Right lobe of liver (tissue), 6 donors: Measurements from ENCODE around the gene C1RL. TPM values are rescaled to one million over a fixed set of nuclear protein-coding genes. Genes with fewer than 3 reads are reported as not detected.

ENCODE experiments used
- ATAC-seq, 4 donors: fragments of 200-7000 bp; cut with Tn5 transposase; one replicate each; pipeline ENCODE4 v1.9.1; 2020; ENCODE audit warnings: mild to moderate bottlenecking in 4 of 4, moderate library complexity in 4 of 4
- DNase-seq, 3 donors: peaks; one replicate each; pipeline ENCODE4 v3.0.0-alpha.2; 2020
- H3K27ac ChIP-seq, 3 donors: fragments of 200-600 bp; one replicate each; pipeline ENCODE4 v1.8.0; 2022
- H3K27me3 ChIP-seq, 2 donors: fragments of 200-600 bp; one replicate each; pipeline ENCODE4 v1.8.0; 2022
- H3K36me3 ChIP-seq, 4 donors: fragments of 200-600 bp; sonication (generic) in 1 of 4; one replicate each; pipeline versions ENCODE4 v1.5.1 to v1.8.0; 2017 to 2022; ENCODE audit warnings: control low read depth in 1 of 4
- H3K4me1 ChIP-seq, 4 donors: fragments of 200-600 bp; sonication (generic) in 1 of 4; one replicate each; pipeline versions ENCODE4 v1.5.1 to v1.8.0; 2017 to 2022; ENCODE audit warnings: control low read depth in 1 of 4
- H3K4me3 ChIP-seq, 3 donors: fragments of 200-600 bp; one replicate each; pipeline ENCODE4 v1.8.0; 2022
- H3K9me3 ChIP-seq, 4 donors: fragments of 200-600 bp; sonication (generic) in 1 of 4; one replicate each; pipeline versions ENCODE4 v1.5.1 to v1.8.0; 2017 to 2022; ENCODE audit warnings: control low read depth in 1 of 4
- POLR2A ChIP-seq: fragments of 450-650 bp; IDR thresholded peaks from one replicate; pipeline ENCODE4 v1.6.1; 2017; ENCODE audit warnings: antibody characterized with exemption, mild to moderate bottlenecking
- WGBS: methylation state at CpG from one replicate; pipeline ENCODE4 v1.1.6; 2018; ENCODE audit warnings: low coverage, low lambda C conversion rate; ENCODE audit not compliant: insufficient coverage; ENCODE audit errors: missing lambda C conversion rate; 5-methylcytosine and 5-hydroxymethylcytosine counted together
- intact Hi-C, 2 donors: fragments of 100-400 bp; cut with DNase I; formaldehyde crosslinking; loops; one replicate each; pipeline versions ENCODE4 v1.11.2 to v1.14.1; 2022
- long read RNA-seq: library from polyadenylated mRNA; unstranded; transcript quantifications from one replicate; pipeline ENCODE4 v2.0.0, GENCODE V29; 2019
- total RNA-seq, 6 experiments: library from RNA; depleted of rRNA in 2 of 6; stranded (reverse); fragments of >200 nt in 2 of 6; fragmentation: NEBNext Ultra II Directional in 3 of 6; extraction: Animal tissue kit (Norgen Biotek cat#: 25700) in 3 of 6; gene quantifications; one replicate each; pipeline versions ENCODE4 v1.1.0 to v1.2.4, GENCODE V29; 2016 to 2023
- TF ChIP-seq, protein P1 (sequence below), 4 donors: fragments of 200-600 bp in 3 of 4; fragments of 450-650 bp in 1 of 4; IDR thresholded peaks; one replicate each; pipeline versions ENCODE4 v1.5.1 to v1.8.0; 2016 to 2022; ENCODE audit warnings: antibody characterized with exemption in 4 of 4, mild to moderate bottlenecking in 2 of 4
- donor health status: DM: no; HTN: yes; CAD: no.
- donor health status: DM: no; HTN: no; CAD: no.
- donor health status: DM: no; HTN: no; CAD: no.
- donor health status: DM: no; HTN: yes; CAD: no.
- donor health status: DM: no; HTN: yes; CAD: no.

The C1RL gene, protein sequence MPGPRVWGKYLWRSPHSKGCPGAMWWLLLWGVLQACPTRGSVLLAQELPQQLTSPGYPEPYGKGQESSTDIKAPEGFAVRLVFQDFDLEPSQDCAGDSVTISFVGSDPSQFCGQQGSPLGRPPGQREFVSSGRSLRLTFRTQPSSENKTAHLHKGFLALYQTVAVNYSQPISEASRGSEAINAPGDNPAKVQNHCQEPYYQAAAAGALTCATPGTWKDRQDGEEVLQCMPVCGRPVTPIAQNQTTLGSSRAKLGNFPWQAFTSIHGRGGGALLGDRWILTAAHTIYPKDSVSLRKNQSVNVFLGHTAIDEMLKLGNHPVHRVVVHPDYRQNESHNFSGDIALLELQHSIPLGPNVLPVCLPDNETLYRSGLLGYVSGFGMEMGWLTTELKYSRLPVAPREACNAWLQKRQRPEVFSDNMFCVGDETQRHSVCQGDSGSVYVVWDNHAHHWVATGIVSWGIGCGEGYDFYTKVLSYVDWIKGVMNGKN
- 100 to 1,000 TPM; 202 to 236 (median 216) TPM for total RNA-seq
- long read RNA-seq, partial matches to known transcripts, result 0 of 10 reads
- long read RNA-seq, other reads (novel, unspliced or antisense), result 6 of 10 reads

DNA sequence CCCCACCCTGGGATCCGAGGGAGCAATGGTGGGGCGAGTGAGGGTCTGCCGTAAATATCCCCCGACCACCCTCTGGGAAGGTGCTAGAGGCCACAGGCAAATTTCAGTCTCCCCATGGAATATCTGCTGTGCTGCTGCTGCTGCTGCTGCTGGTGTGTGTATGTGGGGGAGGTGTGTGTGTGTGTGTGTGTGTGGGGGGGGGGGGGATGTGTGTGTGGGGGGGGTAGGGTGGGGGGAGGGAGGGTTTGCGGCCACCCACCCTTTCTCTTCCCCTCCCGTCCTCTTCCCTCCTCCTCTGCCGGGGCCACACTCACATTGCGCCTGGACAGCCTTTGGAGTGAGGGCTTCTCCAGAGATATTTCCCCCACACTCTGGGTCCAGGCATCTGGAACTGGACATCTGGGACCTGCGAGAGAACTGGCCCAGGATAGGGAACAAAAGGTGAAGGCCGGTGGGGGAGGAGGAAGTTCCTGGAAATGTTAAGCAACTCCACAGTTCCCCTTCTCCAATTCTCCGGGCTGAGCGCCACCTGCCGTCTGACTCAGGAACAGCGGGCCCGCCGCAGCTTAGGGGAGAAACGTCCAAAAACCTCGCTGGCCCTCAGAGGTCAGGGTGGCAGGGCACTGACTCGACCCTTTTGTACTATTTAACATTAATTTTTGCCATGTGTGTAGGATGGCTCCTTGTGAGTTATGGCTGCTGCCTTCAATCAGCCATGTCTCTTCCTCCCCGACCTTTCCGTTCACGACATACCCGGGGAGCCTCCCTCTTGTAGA, at the start of gene C1RL:
Gene C1RL, minus strand, starts transcription at position 419 of the 776 bp plus-strand sequence. Its CDS starts 34 bp downstream, at position 385.
- DNase-seq (peak; percentile 87 to 95 (median 93)), ATAC-seq (peak; percentile 74 to 83 (median 78))
- intact Hi-C loops, result no loop called here
- Histone ChIP-seq H3K27ac (peak within 1 kb of the TSS; percentile 88 to 91 (median 89)), H3K27me3 (no peaks in the 10 kb centered on the region), H3K4me1 (peaks cover 0 to 53% (median 26%) of the 10 kb centered on the region in 4 donors), H3K9me3 (no peaks in the 10 kb centered on the region), H3K36me3 (peaks cover 0 to 14% (median 0%) of the 10 kb centered on the region in 4 donors), H3K4me3 (peak within 1 kb of the TSS; percentile 69 to 89 (median 74))
- 2% methylated on average over 21 of the region's 23 CpGs for WGBS
- TF ChIP-seq POLR2A, result peak; percentile 17
- TF ChIP-seq, protein P1, sequence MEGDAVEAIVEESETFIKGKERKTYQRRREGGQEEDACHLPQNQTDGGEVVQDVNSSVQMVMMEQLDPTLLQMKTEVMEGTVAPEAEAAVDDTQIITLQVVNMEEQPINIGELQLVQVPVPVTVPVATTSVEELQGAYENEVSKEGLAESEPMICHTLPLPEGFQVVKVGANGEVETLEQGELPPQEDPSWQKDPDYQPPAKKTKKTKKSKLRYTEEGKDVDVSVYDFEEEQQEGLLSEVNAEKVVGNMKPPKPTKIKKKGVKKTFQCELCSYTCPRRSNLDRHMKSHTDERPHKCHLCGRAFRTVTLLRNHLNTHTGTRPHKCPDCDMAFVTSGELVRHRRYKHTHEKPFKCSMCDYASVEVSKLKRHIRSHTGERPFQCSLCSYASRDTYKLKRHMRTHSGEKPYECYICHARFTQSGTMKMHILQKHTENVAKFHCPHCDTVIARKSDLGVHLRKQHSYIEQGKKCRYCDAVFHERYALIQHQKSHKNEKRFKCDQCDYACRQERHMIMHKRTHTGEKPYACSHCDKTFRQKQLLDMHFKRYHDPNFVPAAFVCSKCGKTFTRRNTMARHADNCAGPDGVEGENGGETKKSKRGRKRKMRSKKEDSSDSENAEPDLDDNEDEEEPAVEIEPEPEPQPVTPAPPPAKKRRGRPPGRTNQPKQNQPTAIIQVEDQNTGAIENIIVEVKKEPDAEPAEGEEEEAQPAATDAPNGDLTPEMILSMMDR (IDR thresholded peaks at IDR 0.05), result peak; percentile 98 to 99 (median 98)

DNA sequence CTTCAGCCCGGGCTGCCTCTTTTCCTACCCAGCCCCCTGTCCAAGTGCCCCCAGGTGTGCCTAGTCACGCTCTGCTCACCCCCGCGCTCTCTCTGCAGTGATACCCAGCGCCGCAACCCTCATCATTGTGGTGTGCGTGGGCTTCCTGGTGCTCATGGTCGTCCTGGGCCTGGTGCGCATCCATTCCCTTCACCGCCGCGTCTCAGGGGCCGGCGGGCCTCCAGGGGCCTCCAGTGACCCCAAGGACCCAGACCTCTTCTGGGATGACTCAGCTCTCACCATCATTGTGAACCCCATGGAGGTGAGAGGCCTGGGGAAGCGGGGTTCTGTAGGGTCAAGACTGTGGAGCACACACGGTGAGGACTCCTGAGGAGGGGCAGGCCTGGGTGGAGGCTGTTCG, 48.4 kb upstream of the C1RL start:
- H3K4me3 ChIP-seq, result no peak overlapping the region
- H3K27me3 ChIP-seq, result no peaks in the 10 kb centered on the region
- no peak for TF ChIP-seq POLR2A
- TF ChIP-seq, protein P1 (IDR thresholded peaks at IDR 0.05), result no peak
- ATAC-seq, result no peak
- peaks cover 0 to 63% (median 14%) of the 10 kb centered on the region in 4 donors for H3K4me1 ChIP-seq
- WGBS, result 91% methylated on average over 15 of the region's 17 CpGs
- no peak for DNase-seq
- no peaks in the 10 kb centered on the region for H3K9me3 ChIP-seq
- H3K36me3 ChIP-seq, result peaks cover 0 to 5% (median 0%) of the 10 kb centered on the region in 4 donors
- no peak overlapping the region for H3K27ac ChIP-seq
- intact Hi-C loops, result no loop called here

DNA sequence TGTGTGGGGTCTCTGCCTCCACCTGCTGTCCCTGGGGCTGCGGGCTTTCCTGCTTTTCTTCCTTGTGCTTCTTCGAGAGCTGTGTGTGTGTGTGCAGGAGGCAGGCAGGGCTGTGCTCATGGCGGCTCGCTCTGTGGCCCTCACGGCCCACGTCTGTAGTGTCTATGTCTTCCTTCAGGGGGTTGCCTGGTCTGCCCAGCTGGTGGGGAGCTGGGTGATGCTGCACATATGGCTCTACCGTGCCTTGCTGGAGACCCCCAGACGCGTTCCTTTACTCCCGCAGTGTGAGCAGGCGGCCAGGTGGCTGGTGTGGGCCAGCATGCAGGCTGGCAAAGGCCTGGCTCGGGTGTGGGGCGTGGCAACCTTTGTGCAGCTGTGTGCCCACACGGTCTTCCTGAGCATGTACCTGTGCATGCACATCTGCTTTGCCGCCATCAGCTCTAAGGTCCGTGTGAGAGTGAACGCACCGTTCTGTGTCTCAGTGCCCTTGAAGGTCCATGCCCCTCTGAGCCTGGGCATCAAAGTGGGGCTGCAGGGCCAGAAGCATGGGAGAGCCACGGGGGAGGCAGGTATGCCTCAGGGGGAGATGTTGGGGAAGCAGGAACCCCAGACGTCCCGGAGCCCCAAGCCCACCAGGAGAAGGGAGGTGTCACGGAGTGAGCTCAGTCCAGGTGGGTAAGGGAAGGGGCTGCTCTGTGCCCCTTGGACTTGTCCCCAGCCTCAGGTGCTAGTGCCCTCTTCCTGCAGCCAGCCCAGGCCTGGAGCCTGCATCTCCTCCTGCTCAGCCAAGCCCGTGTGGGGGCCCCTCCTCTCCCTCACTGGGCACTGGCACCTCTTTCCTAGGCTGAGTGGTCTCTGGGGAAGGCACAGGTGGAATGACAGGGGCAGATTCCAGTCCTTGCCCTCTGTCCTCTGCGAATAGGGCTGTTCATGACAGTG, 47.5 kb upstream of the C1RL start:
- no peaks in the 10 kb centered on the region for H3K27me3 ChIP-seq
- peaks cover 0 to 5% (median 0%) of the 10 kb centered on the region in 4 donors for H3K36me3 ChIP-seq
- ATAC-seq (no peak), DNase-seq (no peak)
- WGBS, result 75% methylated on average over 4 of the region's 24 CpGs
- no peaks in the 10 kb centered on the region for H3K9me3 ChIP-seq
- intact Hi-C loops, result no loop called here
- TF ChIP-seq POLR2A, result no peak
- TF ChIP-seq, protein P1 (IDR thresholded peaks at IDR 0.05), result no peak
- H3K27ac ChIP-seq, result peak overlapping the region in 1 of 3 donors; percentile 79
- peak overlapping the region in 1 of 3 donors; percentile 37 for H3K4me3 ChIP-seq
- H3K4me1 ChIP-seq, result peaks cover 0 to 63% (median 15%) of the 10 kb centered on the region in 4 donors
